GM19324 (cell line): ENCODE results near the gene KLRF1.

Source experiments
- ATAC-seq: cut with Tn5 transposase; IDR thresholded peaks from one replicate; pipeline ENCODE4 v1.9.1; 2021; ENCODE audit warnings: mild to moderate bottlenecking, moderate library complexity; ENCODE audit not compliant: unreplicated experiment, low FRiP score

Gene KLRF1

GRCh38 chr12:9806714-9807113, 20.6 kb upstream of the KLRF1 start:
- no peak for ATAC-seq

GRCh38 chr12:9808504-9808903, 18.8 kb upstream of the KLRF1 start:
- ATAC-seq = no peak

GRCh38 chr12:9809338-9809737, 17.9 kb upstream of the KLRF1 start:
- ATAC-seq = no peak

GRCh38 chr12:9809866-9810265, 17.4 kb upstream of the KLRF1 start:
- no peak for ATAC-seq

GRCh38 chr12:9810671-9811070, 16.6 kb upstream of the KLRF1 start:
- no peak for ATAC-seq

GRCh38 chr12:9811621-9812020, 15.7 kb upstream of the KLRF1 start:
- ATAC-seq = no peak

- ATAC-seq = peak; percentile 91
These were observed 13.2 kb upstream of the KLRF1 start for GRCh38 chr12:9813821-9814798.

GRCh38 chr12:9820281-9820930, 6.9 kb upstream of the KLRF1 start:
- ATAC-seq = no peak

- ATAC-seq = no peak
These were observed 2.2 kb downstream of the KLRF1 start for GRCh38 chr12:9829483-9829882.

- ATAC-seq = no peak
These were observed 2.7 kb downstream of the KLRF1 start for GRCh38 chr12:9829982-9830381.

GRCh38 chr12:9831720-9832119, 4.4 kb downstream of the KLRF1 start:
- ATAC-seq = no peak

- ATAC-seq = no peak
These were observed 16.1 kb downstream of the KLRF1 start for GRCh38 chr12:9843407-9843806.

- ATAC-seq = no peak
These were observed 21.6 kb downstream of the KLRF1 start for GRCh38 chr12:9848899-9849298.

- ATAC-seq = no peak
These were observed 23.8 kb downstream of the KLRF1 start for GRCh38 chr12:9851050-9851449.

GRCh38 chr12:9851927-9852326, 24.6 kb downstream of the KLRF1 start:
- ATAC-seq = no peak

- ATAC-seq = no peak
These were observed 28.9 kb downstream of the KLRF1 start for GRCh38 chr12:9856151-9856550.

- ATAC-seq = no peak
These were observed 29.6 kb downstream of the KLRF1 start for GRCh38 chr12:9856894-9857293.

GRCh38 chr12:9858135-9858534, 30.9 kb downstream of the KLRF1 start:
- no peak for ATAC-seq

GRCh38 chr12:9864913-9865675, 37.8 kb downstream of the KLRF1 start:
- ATAC-seq = no peak

GRCh38 chr12:9866860-9867269, 39.6 kb downstream of the KLRF1 start:
- no peak for ATAC-seq

- no peak for ATAC-seq
These were observed 40.2 kb downstream of the KLRF1 start for GRCh38 chr12:9867531-9867930.
